GM19351 (cell line): Measurements from ENCODE around the gene CFL1.
"Not testable (repeated sequence)": the region's sequence is repeated elsewhere in the genome, so short reads cannot be mapped to it uniquely, and the experiment has no call there.

Experiments used
- ATAC-seq: cut with Tn5 transposase; IDR thresholded peaks from one replicate; pipeline ENCODE4 v1.9.1; 2021; ENCODE audit warnings: mild to moderate bottlenecking, moderate library complexity; ENCODE audit not compliant: unreplicated experiment

Gene CFL1

DNA sequence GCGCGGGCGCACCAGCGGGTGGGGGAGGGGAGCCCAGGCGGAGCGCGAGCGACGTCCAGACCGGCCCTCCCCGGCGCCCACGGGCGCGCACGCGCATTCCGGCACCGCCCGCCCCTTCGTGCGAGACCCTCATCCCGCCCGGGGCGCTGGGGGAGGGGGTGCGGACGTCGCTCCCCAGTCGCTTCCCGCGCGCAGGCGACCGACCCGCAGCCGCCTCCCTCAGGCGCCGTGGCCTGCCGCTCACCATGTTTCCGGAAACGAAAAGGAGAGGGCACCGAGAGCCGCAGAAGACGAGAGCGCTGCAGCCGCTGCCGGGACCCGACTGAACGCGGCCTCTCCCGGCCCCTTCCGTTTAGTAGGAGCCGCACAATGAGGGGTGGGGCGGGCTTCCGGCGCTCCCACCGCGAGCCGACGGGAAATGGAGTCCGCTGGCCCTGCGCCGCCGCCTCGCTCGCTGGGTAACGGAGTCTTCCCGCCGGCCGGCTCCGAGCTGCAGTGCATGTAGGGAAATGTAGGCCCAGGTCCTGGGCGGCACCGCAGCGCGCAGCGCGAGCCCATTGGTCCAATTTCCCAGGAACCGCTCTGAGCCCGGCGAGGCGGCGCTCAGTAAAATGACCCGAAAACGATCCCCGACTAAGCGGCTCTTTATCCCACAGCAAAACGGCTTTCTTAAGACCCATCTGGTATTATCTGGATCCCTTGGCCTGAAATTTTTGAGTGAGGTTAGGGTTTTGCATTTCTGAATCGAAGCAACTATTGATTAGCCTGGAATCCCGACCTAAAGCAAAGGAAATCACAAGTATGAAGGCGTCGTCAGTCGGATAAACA, at the start of gene CFL1:
Gene CFL1 (minus strand): TSS at position 328 of the 828 bp plus-strand sequence. CDS start 81 bp downstream, at position 247.
- ATAC-seq = peak; percentile 45

DNA sequence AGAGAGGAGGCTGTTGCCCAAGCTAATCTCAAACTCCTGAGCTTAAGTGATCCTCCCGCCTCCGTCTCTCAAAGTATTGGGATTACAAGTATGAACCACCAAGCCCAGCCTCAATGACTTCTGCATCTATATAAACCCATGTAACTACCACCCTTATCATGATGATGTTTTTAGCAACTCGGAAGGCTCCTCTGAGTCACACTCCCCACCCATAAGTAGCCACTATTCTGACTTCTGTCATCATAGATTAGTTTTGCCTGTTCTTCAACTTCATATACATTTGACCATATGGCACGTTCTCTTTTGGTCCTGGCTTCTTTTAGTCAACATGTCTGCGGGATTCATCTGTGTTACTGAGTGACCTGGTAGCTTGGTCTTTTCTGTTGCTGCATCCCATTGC, 48.6 kb upstream of the CFL1 start:
- ATAC-seq = no peak

DNA sequence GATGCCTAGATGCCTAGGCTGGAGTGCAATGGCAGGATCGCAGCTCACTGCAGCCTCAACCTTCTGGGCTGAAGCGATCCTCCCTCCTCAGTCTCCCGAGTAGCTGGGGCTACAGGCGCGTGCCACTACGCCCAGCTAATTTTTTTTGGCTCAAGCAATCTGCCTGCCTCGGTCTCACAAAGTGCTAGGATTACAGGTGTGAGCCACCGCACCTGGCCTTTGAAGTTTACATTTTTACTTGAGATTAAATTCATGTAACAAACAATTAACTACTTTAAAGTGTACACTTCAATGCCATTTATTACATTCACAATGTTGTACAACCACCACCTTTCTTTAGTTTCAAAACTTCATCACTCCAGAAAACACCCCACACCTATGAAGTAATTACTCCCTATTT, 45.7 kb upstream of the CFL1 start:
- no peak for ATAC-seq

DNA sequence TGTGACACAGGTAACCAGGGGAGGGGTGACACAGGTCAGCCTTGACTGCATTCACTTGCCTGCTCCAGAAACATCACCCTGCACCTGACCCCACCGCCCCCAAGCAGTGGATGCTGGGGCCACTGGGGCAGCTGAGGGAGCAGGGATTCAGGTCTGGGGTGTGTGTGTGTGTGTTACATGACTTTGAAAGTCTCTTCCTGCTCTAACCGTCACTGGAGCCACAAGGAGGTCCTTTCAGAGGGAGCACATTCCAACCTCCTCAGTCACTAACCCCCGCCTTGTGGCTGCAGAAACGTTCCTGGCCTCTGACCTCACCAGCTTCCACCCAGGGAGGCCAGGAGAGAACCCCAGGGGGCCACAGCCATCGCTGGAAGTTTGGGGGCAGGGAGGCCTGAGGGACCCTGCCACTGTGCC, 45.1 kb upstream of the CFL1 start:
- no peak for ATAC-seq

DNA sequence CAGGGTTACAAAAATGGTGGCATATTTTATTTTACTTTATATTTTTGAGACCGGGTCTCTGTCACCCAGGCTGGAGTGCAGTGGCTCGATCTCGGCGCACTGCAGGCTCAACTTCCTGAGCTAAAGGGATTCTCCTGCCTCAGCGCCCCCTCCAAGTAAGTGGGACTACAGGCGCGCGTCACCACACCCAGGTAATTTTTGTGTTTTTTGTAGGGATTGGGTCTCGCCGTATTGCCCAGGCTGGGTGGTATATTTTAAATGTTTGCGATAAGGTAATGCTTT, 42.9 kb upstream of the CFL1 start:
- no peak for ATAC-seq

DNA sequence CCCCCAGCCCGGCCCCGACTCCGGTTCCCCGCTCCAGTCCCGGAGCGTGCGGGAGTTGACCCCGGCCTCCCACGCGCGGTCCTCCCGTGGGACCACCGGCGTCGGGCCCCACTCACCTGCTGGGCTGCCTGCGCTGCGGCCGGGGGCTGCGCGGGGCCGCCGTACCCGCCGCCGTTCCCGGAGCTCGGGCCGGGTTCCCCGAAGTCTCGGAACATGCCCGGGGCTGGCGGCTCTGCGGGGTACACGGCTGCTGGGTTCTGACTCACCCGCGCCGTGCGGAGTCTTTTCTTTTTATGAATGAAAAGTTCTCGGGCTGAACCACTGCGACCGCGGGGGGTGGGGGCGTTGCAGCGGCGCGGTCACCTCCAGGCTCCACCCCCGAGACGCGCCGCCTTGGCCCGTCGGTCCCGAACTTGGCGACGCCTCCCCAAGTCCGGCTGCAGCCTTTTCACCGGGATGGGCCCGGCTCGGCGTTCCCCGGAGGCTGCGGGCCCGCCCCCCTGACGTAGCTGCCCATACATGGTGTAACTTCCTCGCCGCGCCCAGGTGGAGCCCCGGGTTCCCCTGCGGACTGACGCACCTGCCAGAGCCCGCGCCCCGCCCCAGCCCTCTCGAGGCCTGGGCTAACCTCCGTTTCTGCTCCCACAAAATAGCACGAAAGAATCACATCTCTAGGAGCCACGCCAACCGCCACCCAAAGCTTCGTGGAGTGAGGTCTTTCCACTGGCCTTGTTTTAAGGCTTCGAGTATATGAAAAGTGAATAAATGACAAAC, 42.3 kb upstream of the CFL1 start, which contains the start of gene FOSL1:
Gene FOSL1 (minus strand): TSS at position 264 of the 774 bp plus-strand sequence. CDS start 49 bp downstream, at position 215.
- ATAC-seq = peak; percentile 82

DNA sequence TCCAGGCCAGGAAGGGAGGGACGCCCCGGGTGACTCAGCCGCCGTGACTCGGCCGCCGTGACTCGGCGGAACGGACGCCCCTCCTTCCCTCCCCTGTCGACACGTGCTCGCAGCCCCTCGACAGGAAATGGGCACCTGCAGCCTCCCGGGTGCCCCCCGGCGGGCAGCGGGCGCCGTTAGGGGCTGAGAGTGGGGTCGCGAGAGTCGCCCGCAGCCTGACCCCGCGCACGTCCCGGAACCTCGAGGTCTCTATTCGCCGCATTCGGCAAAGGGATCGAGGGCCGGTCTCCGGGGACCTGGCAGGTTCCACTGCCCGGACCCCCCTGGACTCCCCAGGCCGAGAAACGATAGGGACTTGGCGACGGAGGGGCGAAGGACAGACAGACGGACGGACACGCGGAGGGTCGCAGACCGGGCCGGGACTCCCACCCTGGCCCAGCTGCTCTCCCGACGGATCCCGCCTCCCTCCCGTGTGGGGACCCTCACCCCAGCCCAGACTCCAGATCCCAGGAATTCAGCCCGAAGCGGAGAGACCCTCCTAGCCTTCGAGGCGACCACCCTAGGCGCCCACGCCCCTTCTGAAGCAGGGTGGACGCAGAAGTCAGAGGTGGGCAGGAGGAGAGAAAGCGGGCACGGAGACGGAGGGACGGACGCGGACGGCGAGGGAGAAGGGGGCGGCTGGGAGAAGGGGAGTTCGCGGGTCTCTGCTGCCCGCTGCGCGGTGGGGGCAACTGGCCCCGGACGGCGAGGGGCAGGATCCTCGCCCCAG, 41.6 kb upstream of the CFL1 start:
- ATAC-seq = no peak

DNA sequence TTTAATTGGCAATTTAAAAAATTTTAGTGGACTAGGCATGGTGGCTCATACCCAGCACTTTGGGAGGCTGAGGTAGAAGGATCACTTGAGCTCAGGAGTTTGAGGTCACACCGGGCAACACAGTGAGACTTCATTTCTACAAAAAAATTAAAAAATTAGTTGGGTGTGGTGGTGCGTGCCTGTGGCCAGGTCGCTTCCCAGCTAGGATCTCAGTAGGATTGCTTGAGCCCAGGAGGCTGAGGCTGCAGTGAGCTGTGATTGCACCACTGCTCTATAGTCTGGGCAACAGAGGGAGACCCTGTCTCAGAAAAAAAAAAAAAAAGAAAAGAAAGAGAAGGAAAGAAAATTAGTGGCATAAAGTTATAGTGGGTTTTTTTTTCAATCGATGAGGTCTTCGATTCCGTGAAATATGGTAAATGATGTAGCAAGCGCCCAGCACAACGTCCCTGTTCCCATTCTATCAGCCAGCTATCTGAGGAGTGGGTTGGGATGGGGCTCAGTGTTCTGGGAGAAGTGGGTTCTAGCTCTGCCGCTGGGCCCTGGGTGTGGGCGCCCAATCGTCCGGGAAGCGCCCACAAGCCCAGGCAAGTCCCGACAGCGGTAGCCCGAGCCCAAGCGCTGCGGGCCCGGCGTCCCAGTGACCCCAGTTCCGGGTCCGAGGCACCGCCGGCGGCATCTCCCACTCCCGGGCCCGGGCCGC, 40.8 kb upstream of the CFL1 start:
- ATAC-seq = no peak

DNA sequence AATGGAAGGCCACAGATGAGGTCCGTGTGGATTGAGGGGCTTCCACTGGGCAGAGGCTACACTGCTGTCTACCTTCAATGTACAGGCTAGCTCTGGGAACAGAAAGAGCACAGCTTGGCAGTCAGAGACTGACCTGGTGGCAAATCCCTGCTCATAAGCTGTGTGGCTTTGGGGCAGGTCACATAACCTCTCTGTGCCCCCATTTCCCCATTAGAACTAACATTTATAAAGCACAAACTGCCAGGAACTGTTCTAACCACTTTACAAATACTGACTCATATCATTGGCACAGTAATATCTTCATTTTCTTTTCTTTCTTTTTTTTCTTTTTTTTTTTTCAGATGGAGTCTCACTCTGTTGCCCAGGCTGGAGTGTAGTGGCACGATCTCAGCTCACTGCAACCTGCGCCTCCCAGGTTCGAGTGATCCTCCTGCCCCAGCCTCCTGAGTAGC, 39.1 kb upstream of the CFL1 start:
- ATAC-seq = no peak

DNA sequence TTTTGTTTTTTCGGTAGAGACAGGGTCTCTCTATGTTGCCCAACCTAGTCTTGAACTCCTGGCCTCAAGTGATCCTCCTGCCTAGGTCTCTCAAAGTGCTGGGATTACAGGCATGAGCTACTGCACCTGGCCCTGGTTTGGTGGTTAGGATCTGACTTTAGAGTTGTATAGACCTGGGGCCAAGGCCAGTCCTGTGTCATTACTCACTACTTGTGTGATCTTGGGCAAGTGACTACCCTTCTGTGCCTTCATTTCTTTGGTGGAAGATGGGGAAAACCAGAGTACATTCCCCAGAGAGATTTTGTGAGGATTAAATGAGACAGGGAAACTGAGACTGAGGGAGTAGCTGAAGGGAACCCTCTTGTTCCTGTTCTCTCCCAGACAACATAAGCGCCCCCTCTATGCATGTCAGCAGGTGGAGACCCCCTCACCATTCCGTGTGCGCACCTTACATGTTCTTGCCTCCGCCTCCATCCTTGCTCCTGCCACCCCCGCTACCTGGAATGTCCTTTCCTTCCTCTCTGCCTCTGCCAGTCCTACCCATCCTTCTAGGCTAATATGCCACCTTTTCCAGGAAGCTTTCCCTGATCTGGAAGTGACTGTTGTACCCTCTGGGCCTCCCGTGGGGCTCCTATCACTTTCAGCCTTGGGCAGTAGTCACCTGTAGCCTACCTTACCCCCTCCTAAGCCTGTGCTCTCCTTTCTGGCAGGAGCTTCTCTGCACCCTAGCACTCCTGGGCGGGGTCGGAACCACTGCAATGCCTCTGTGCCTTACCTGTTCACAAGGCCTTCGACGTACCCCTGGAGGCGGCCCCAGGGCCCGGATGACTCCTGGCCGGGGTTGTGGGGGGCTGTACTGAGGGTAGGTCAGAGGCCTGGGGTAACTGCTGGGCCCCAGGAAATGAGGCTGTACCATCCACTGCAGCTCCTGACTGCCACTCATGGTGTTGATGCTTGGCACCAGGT, 38.3 kb upstream of the CFL1 start:
- no peak for ATAC-seq

DNA sequence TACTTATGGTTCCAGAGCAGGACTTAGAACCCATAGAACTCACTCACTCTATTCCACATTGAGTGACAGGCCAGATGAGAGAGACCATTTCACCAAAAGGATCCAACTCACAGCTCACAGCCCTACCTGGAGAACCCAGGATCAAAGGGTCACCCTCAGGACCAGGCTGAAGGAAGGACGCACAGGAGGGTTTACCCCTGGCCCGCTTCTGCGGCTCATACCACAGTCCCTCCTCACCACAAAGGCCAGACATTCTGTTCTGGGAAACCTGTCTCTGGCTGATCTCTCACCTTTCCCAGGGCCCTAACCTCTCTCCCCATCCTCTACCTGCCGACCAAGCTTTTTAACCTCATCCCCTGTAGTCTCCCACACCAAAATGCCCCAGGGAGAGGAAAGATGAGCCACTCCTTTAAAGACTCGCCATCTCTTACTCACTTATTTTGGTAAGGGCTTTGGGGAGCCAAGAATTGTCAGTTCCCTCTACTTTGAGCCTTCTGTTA, 37.6 kb upstream of the CFL1 start:
- no peak for ATAC-seq

DNA sequence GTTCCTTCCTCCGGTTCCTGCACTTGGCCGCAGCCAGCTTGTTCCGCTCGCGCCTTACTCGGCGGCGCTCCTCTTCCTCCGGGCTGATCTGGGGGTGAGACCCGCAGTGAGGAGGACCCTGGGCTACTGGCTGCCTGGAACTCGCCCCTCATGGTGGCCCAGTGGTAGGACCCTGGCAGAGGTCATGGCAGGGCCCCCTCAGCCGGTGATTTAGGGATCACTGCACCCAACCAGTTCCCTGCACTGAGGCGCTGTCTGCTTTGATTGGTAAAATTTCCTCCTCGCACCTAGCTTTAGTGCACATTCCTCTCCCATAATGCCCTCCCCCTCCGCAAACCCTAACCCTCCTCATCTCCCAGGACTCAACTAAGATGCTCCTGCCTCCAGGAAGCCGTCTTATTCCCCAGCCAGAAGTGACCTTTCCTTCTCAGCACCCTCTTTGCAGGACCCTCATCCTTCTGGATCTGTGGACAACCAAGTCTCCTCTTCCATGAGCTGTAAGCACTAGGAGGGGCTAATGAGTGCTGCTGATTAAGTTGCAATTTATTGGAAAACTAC, 36.1 kb upstream of the CFL1 start:
- no peak for ATAC-seq

DNA sequence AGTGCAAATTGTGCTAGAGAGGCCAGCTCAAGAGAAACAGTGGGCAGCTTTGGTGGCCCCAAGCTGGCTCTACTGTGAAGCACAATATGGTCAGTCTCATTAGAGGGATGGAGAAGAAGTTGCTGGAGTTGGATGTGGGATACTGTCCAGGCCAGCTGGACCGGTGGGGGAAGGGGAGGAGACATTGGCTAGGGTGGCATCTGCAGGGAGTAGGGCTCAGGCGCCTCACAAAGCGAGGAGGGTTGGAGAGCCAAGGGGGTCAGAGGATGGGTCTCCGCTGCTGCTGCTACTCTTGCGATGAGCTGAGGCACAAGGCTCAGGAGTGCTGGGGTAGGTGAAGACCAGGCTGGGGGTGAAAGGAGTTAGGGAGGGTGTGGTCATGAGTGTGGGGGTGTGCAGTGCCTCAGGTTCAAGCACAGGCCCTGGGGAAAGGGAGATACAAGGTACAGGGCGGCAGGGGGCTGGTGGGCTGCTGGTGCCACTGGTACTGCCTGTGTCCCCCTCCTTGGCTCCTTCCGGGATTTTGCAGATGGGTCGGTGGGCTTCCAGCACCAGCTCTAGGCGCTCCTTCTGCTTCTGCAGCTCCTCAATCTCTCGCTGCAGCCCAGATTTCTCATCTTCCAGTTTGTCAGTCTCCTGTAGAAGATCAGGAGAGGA, 34.8 kb upstream of the CFL1 start:
- no peak for ATAC-seq

DNA sequence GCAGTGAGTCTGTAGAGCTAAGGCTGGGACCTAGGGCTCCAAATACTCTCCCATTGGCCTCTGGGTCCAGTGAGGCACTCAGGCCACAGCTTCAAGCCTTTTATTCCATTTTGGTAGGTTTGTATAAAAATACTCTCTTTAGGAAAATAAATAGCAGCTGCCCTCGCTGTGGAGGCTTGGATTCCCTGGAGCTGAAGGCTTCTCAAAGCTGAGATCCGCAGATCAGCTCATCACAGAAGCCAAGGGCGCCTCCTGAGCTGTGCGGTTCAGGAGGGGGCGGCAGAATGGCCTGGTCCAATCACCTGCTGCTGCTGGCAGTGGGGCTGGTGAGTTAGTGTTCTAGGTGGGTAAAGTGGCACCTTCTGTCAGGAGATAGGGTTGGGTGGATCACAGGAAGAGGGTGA, 34.2 kb upstream of the CFL1 start:
- not testable (repeated sequence) for ATAC-seq

DNA sequence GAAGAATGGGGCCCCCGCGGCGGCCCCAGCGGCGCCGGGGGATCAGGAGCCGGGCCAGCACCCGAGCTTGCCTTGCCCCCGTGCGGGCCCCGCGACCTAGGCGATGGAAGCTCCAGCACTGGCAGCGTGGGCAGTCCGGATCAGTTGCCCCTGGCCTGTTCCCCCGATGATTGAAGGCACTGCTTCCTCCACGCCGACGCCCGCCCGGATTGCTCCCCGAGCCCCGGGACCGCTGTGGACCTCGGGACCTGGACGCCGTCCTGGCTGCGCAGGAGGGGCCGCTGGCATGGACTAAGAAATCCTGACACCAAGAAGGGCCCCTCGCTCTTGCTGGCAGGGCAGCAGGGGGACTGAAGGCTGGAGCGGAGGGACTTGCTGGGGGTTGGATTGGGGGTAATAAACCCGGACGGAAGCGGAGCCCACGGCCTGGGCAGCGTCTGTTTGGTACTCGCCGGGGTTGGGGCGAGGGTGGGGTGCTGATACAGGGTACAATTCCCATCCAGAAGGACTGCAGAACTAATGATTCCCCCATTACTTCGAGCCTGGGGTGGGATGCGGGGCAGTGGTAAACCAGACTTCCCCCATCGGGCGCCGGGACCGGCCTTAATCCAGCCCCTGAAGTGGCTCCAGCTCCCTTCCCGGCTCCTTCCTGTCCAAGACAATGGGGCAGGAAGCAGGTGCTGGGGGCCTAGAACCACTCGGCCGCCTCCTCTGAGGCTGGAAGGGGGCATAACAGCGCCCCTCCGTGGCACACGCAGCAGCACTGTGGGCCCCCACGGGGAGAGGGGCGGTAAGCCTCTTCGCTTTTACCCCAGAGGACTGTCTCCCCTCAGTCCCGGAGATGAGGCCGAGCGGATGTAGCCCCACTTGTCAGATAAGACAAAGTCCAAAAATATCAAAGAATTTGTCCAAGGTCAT, 33.5 kb upstream of the CFL1 start:
- no peak for ATAC-seq

DNA sequence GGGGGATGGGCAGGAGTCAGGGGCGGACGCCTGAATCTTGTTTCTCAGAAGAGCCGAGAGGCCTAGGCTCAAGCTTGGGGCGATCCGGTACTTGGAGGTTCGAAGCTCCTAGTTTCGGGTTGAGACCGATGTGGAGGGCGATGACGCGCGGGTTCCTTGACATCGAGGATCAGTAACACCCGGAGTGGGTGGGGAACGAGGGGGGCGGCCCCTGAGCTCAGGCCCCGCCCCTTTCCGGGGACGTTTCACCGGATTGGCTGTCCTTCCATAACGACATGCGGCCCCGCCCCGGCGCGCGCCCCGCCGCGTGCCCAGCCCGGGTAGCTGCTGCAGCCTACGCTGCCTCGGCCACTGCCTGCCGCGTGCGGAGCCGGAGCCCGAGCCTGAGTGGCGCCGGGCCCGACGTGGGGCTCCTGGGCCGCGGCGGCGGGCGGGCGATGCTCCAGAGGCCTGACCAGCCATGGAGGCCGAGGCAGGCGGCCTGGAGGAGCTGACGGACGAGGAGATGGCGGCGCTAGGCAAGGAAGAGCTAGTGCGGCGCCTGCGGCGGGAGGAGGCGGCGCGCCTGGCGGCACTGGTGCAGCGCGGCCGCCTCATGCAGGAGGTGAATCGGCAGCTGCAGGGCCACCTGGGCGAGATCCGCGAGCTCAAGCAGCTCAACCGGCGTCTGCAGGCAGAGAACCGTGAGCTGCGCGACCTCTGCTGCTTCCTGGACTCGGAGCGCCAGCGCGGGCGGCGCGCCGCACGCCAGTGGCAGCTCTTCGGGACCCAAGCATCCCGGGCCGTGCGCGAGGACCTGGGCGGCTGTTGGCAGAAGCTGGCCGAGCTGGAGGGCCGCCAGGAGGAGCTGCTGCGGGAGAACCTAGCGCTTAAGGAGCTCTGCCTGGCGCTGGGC, 32.6 kb upstream of the CFL1 start, which contains the start of gene CCDC85B:
Gene CCDC85B (plus strand): TSS at position 350 of the 895 bp plus-strand sequence. CDS start 111 bp downstream, at position 461.
- ATAC-seq = no peak
